Neural crest cell (in vitro differentiated cells): Measurements from ENCODE around the gene ADAMTS19. TPM values are rescaled to one million over a fixed set of nuclear protein-coding genes. Genes with fewer than 3 reads are reported as not detected.
"Not testable (repeated sequence)": the region's sequence is repeated elsewhere in the genome, so short reads cannot be mapped to it uniquely, and the experiment has no call there.

Experiments
- DNase-seq: peaks from one replicate; pipeline ENCODE4 v3.0.0; 2021; ENCODE audit warnings: low read depth, mixed read lengths, low spot score
- H3K27ac Mint-ChIP-seq: one replicate; pipeline ENCODE4 v1.8.0; 2021; ENCODE audit warnings: mild to moderate bottlenecking, mixed read lengths; ENCODE audit not compliant: unreplicated experiment
- H3K27me3 Mint-ChIP-seq: 2 replicates; pipeline ENCODE4 v1.8.0; 2021; ENCODE audit warnings: low read depth, mild to moderate bottlenecking, mixed read lengths
- H3K36me3 Mint-ChIP-seq: 2 replicates; pipeline ENCODE4 v1.8.0; 2021; ENCODE audit warnings: low read depth, mild to moderate bottlenecking, mixed read lengths
- H3K4me1 Mint-ChIP-seq: 2 replicates; pipeline ENCODE4 v1.8.0; 2021; ENCODE audit warnings: mixed read lengths
- H3K4me3 Mint-ChIP-seq: one replicate; pipeline ENCODE4 v1.8.0; 2021; ENCODE audit warnings: mild to moderate bottlenecking, mixed read lengths
- H3K9me3 Mint-ChIP-seq: 2 replicates; pipeline ENCODE4 v1.8.0; 2021; ENCODE audit warnings: mixed read lengths
- total RNA-seq: library from RNA; stranded (reverse); gene quantifications from 2 replicates; pipeline ENCODE4 v1.2.1, GENCODE V29; 2021
- TF ChIP-seq, protein P1 (sequence below): fragments of 200-600 bp; sonication (generic); conservative IDR thresholded peaks from 2 replicates; pipeline ENCODE4 v1.5.0; 2021; ENCODE audit warnings: antibody characterized with exemption, mild to moderate bottlenecking

The ADAMTS19 gene
- total RNA-seq, 1 donor from 2014 or later, result 3.1 TPM

GRCh38 chr5:129425031-129425430 lies 35.1 kb upstream of the ADAMTS19 start:
- peaks cover 2% of the 10 kb centered on the region for H3K9me3 Mint-ChIP-seq
- no peak overlapping the region for H3K27ac Mint-ChIP-seq
- no peaks in the 10 kb centered on the region for H3K36me3 Mint-ChIP-seq
- H3K4me1 Mint-ChIP-seq, result peaks cover 7% of the 10 kb centered on the region
- no peaks in the 10 kb centered on the region for H3K27me3 Mint-ChIP-seq
- TF ChIP-seq, protein P1, sequence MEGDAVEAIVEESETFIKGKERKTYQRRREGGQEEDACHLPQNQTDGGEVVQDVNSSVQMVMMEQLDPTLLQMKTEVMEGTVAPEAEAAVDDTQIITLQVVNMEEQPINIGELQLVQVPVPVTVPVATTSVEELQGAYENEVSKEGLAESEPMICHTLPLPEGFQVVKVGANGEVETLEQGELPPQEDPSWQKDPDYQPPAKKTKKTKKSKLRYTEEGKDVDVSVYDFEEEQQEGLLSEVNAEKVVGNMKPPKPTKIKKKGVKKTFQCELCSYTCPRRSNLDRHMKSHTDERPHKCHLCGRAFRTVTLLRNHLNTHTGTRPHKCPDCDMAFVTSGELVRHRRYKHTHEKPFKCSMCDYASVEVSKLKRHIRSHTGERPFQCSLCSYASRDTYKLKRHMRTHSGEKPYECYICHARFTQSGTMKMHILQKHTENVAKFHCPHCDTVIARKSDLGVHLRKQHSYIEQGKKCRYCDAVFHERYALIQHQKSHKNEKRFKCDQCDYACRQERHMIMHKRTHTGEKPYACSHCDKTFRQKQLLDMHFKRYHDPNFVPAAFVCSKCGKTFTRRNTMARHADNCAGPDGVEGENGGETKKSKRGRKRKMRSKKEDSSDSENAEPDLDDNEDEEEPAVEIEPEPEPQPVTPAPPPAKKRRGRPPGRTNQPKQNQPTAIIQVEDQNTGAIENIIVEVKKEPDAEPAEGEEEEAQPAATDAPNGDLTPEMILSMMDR, result no peak
- no peak overlapping the region for H3K4me3 Mint-ChIP-seq
- DNase-seq, result no peak

- no peak for DNase-seq
- Mint-ChIP-seq H3K4me3 (no peak overlapping the region), H3K9me3 (peaks cover 2% of the 10 kb centered on the region), H3K4me1 (peaks cover 7% of the 10 kb centered on the region), H3K36me3 (no peaks in the 10 kb centered on the region), H3K27me3 (no peaks in the 10 kb centered on the region), H3K27ac (no peak overlapping the region)
- TF ChIP-seq, protein P1, result no peak
Measured at GRCh38 chr5:129426071-129426470, 34.0 kb upstream of the ADAMTS19 start.

DNA sequence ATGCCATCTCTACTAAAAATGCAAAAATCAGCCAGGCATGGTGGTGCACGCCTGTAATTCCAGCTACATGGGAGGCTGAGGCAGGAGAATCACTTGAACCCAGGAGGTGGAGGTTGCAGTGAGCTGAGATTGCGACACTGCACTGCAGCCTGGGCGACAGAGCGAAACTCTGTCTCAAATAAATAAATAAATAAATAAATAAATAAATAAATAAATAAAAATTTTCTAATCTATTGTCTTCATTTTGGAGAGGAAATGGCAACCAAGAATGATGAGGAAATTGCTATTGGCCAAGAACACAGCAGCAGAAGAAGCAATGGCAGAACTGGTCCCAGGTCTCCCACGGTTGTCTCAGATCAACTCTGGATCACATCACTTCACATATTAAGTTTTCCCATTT lies 31.5 kb upstream of the ADAMTS19 start:
- not testable (repeated sequence) for H3K36me3 Mint-ChIP-seq, DNase-seq, H3K9me3 Mint-ChIP-seq, H3K4me3 Mint-ChIP-seq, H3K27me3 Mint-ChIP-seq, H3K4me1 Mint-ChIP-seq, H3K27ac Mint-ChIP-seq

GRCh38 chr5:129431406-129431805 lies 28.7 kb upstream of the ADAMTS19 start:
- H3K36me3 Mint-ChIP-seq, result no peaks in the 10 kb centered on the region
- peaks cover 5% of the 10 kb centered on the region for H3K9me3 Mint-ChIP-seq
- H3K27ac Mint-ChIP-seq, result no peak overlapping the region
- TF ChIP-seq, protein P1, result no peak
- DNase-seq, result no peak
- H3K4me1 Mint-ChIP-seq, result no peaks in the 10 kb centered on the region
- no peak overlapping the region for H3K4me3 Mint-ChIP-seq
- H3K27me3 Mint-ChIP-seq, result no peaks in the 10 kb centered on the region

GRCh38 chr5:129438322-129438721 lies 21.8 kb upstream of the ADAMTS19 start:
- Mint-ChIP-seq H3K27me3 (peaks cover 3% of the 10 kb centered on the region), H3K9me3 (peaks cover 3% of the 10 kb centered on the region), H3K4me1 (no peaks in the 10 kb centered on the region), H3K27ac (no peak overlapping the region), H3K4me3 (no peak overlapping the region), H3K36me3 (no peaks in the 10 kb centered on the region)
- TF ChIP-seq, protein P1, result no peak
- DNase-seq, result no peak

DNA sequence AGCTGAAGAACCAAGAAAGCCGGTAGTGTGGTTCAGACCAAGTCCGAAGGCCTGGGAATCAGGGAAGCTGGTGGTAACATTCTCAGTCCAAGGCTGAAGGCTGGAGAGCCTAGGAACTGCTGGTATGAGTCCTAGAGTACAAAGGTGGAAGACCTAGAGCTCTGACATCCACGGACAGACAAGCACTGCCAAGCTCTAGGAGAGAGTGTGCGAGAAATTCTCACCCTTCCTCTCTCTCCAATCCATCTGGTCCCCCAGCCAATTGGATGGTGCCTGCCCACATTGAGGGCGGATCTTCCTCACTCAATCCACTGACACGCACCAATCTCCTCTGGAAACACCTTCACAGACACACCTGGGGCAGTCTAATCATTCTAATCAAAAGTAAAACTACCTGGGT lies 19.7 kb upstream of the ADAMTS19 start:
- no peaks in the 10 kb centered on the region for H3K9me3 Mint-ChIP-seq
- DNase-seq, result no peak
- no peaks in the 10 kb centered on the region for H3K36me3 Mint-ChIP-seq
- H3K4me3 Mint-ChIP-seq, result no peak overlapping the region
- TF ChIP-seq, protein P1, result no peak
- H3K27me3 Mint-ChIP-seq, result peaks cover 3% of the 10 kb centered on the region
- H3K27ac Mint-ChIP-seq, result no peak overlapping the region
- no peaks in the 10 kb centered on the region for H3K4me1 Mint-ChIP-seq
